LNCAP (cell line): ENCODE measurements around the gene RASL10B.

Source experiments
- CTCF ChIP-seq: fragments of 450-650 bp; IDR thresholded peaks from 2 replicates; pipeline ENCODE4 v1.5.1; 2017; ENCODE audit warnings: mild to moderate bottlenecking

RASL10B gene

GRCh38 chr17:35784895-35785294 is 53.5 kb downstream of the RASL10B start:
- TF ChIP-seq CTCF: no peak

- no peak for TF ChIP-seq CTCF
These were observed 55.5 kb downstream of the RASL10B start for GRCh38 chr17:35786941-35787432.

GRCh38 chr17:35788477-35789368 is 57.3 kb downstream of the RASL10B start:
- no peak for TF ChIP-seq CTCF

GRCh38 chr17:35790841-35791240 is 59.4 kb downstream of the RASL10B start:
- TF ChIP-seq CTCF: no peak

- TF ChIP-seq CTCF: no peak
These were observed 60.4 kb downstream of the RASL10B start for GRCh38 chr17:35791681-35792350.
